GM20431 (cell line): ENCODE results near the gene GINS2.

ENCODE experiments used
- in situ Hi-C: fragments of 300-500 bp; cut with MseI, MboI; formaldehyde crosslinking; loops from one replicate; pipeline ENCODE4 v1.15.0; 2020; ENCODE audit warnings: low sequenced_read_pairs; ENCODE audit not compliant: unreplicated experiment

The GINS2 gene

GRCh38 chr16:85657267-85657650 is 31.5 kb downstream of the GINS2 start:
- in situ Hi-C loops, result no loop called here

GRCh38 chr16:85656351-85657266 is 32.1 kb downstream of the GINS2 start:
- in situ Hi-C loops, result no loop called here

GRCh38 chr16:85655216-85656129 is 33.3 kb downstream of the GINS2 start:
- in situ Hi-C loops, result no loop called here

GRCh38 chr16:85654251-85655095 is 34.3 kb downstream of the GINS2 start:
- in situ Hi-C loops, result no loop called here

GRCh38 chr16:85653290-85653891 is 35.4 kb downstream of the GINS2 start:
- in situ Hi-C loops, result no loop called here

GRCh38 chr16:85652431-85653221 is 36.1 kb downstream of the GINS2 start:
- in situ Hi-C loops, result no loop called here

- in situ Hi-C loops, result no loop called here
These were observed 36.9 kb downstream of the GINS2 start for GRCh38 chr16:85651629-85652430.

GRCh38 chr16:85650844-85651628 is 37.7 kb downstream of the GINS2 start:
- in situ Hi-C loops, result no loop called here

- in situ Hi-C loops, result no loop called here
These were observed 38.5 kb downstream of the GINS2 start for GRCh38 chr16:85650135-85650843.

GRCh38 chr16:85649411-85650134 is 39.2 kb downstream of the GINS2 start:
- in situ Hi-C loops, result no loop called here

GRCh38 chr16:85648805-85649204 is 39.9 kb downstream of the GINS2 start:
- in situ Hi-C loops, result no loop called here

- in situ Hi-C loops, result no loop called here
These were observed 40.6 kb downstream of the GINS2 start for GRCh38 chr16:85648070-85648714.

GRCh38 chr16:85646976-85647375 is 41.8 kb downstream of the GINS2 start:
- in situ Hi-C loops, result no loop called here

GRCh38 chr16:85646358-85646907 is 42.3 kb downstream of the GINS2 start:
- in situ Hi-C loops, result no loop called here

GRCh38 chr16:85645021-85645589 is 43.6 kb downstream of the GINS2 start:
- in situ Hi-C loops, result no loop called here
